Mammary epithelial cell (primary cell): ENCODE measurements around the gene SPECC1.
"Not testable (repeated sequence)": the region's sequence is repeated elsewhere in the genome, so short reads cannot be mapped to it uniquely, and the experiment has no call there.

ENCODE experiments used
- EZH2 ChIP-seq: IDR thresholded peaks from 2 replicates; pipeline ENCODE4 v1.6.1; 2012; ENCODE audit warnings: low read length, inconsistent platforms, borderline replicate concordance
- TF ChIP-seq, protein P1 (sequence below), 2 donors: IDR thresholded peaks in 1 of 2; conservative IDR thresholded peaks in 1 of 2; 2 replicates each; pipeline ENCODE4 v1.5.1; 2011 to 2012; ENCODE audit warnings: inconsistent platforms in 2 of 2, low read length in 2 of 2, mild to moderate bottlenecking in 2 of 2, control low read depth in 1 of 2, low read depth in 1 of 2; ENCODE audit not compliant: insufficient read depth in 1 of 2; ENCODE audit errors: extremely low read depth in 1 of 2

DNA sequence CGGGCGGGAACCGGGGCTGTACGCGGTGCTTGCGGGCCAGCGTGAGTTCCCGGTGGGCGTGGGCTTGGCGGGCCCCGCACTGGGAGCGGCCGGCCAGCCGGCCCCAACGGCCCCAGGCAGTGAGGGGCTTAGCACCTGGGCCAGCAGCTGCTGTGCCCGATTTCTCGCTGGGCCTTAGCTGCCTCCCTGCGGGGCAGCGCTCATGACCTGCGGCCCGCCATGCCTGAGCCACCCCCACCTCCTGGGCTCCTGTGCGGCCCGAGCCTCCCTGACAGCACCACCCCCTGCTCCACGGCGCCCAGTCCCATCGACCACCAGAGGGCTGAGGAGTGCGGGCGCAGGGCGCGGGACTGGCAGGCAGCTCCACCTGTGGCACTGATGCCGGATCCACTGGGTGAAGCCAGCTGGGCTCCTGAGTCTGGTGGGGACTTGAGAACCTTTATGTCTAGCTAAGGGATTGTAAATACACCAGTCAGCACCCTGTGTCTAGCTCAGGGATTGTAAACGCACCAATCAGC lies 7.4 kb downstream of the SPECC1 start:
- not testable (repeated sequence) for TF ChIP-seq EZH2
- TF ChIP-seq, protein P1, sequence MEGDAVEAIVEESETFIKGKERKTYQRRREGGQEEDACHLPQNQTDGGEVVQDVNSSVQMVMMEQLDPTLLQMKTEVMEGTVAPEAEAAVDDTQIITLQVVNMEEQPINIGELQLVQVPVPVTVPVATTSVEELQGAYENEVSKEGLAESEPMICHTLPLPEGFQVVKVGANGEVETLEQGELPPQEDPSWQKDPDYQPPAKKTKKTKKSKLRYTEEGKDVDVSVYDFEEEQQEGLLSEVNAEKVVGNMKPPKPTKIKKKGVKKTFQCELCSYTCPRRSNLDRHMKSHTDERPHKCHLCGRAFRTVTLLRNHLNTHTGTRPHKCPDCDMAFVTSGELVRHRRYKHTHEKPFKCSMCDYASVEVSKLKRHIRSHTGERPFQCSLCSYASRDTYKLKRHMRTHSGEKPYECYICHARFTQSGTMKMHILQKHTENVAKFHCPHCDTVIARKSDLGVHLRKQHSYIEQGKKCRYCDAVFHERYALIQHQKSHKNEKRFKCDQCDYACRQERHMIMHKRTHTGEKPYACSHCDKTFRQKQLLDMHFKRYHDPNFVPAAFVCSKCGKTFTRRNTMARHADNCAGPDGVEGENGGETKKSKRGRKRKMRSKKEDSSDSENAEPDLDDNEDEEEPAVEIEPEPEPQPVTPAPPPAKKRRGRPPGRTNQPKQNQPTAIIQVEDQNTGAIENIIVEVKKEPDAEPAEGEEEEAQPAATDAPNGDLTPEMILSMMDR (conservative IDR thresholded peaks at IDR 0.05 in 1 of 2, IDR thresholded peaks at IDR 0.05 in 1 of 2; ENCODE audit: extremely low read depth in 1 of 2, insufficient read depth in 1 of 2, low read depth in 1 of 2, low read length in 2 of 2) = not testable (repeated sequence)
